HepG2 (cell line): ENCODE measurements around the gene PKM. TPM values are rescaled to one million over a fixed set of nuclear protein-coding genes. Genes with fewer than 3 reads are reported as not detected.

Source experiments
- ATAC-seq: fragments of 200-7000 bp; cut with Tn5 transposase; 3 replicates; pipeline ENCODE4 v1.9.1; 2020; ENCODE audit warnings: mild to moderate bottlenecking, moderate library complexity
- BruUV-seq: library from RNA; stranded (reverse); fragments of 400-500 nt; replicated peaks from 2 replicates; lab custom pipeline; 2021; lab: Mats Ljungman, UMichigan
- CTCF ChIA-PET: fragments of 300-600 bp; formaldehyde crosslinking; extraction: SDS; loops from one replicate; lab custom pipeline; 2021; ENCODE audit warnings: low total read pairs, inconsistent platforms, low intra/inter-chr PET ratio; lab: Yijun Ruan, JAX
- POLR2A ChIA-PET: fragments of 350-600 bp; sonication (Branson Sonifier 250); formaldehyde crosslinking; loops from one replicate; lab custom pipeline; 2020; ENCODE audit warnings: antibody characterized with exemption, inconsistent platforms; lab: Yijun Ruan, JAX
- DNase-seq: peaks from one replicate; pipeline ENCODE4 v3.0.0-alpha.2; 2015; ENCODE audit warnings: low spot score
- FAIRE-seq: peaks from 3 replicates; lab custom pipeline; 2011; peaks lifted over from hg19 to GRCh38; lab: Jason Lieb, UNC
- H2AFZ ChIP-seq: one replicate; pipeline ENCODE4 v1.6.1; 2011; ENCODE audit warnings: low read length, inconsistent platforms
- H3K27ac ChIP-seq: fragments of 300-600 bp; 3 replicates; pipeline ENCODE4 v1.8.0; 2011; ENCODE audit warnings: mixed run types, mild to moderate bottlenecking, mixed read lengths, low read length, inconsistent platforms; ENCODE audit not compliant: insufficient read depth; ENCODE audit errors: extremely low read length
- H3K27me3 ChIP-seq, 2 experiments: fragments of 200-600 bp in 1 of 2; 2 replicates in 1 of 2; 3 replicates in 1 of 2; pipeline versions ENCODE4 v1.6.0 to v1.8.0; 2011; ENCODE audit warnings: low read length in 2 of 2, mild to moderate bottlenecking in 2 of 2, moderate library complexity in 2 of 2, inconsistent platforms in 1 of 2; ENCODE audit not compliant: insufficient read depth in 2 of 2, control insufficient read depth in 1 of 2
- H3K36me3 ChIP-seq, 2 experiments: fragments of 200-600 bp in 1 of 2; replicated peaks in 1 of 2; 2 replicates in 1 of 2; 3 replicates in 1 of 2; pipeline versions ENCODE4 v1.5.1 to v1.8.0; 2011; ENCODE audit warnings: low read length in 2 of 2, inconsistent platforms in 1 of 2; ENCODE audit not compliant: insufficient read depth in 2 of 2, control insufficient read depth in 1 of 2
- H3K4me1 ChIP-seq: 2 replicates; pipeline ENCODE4 v1.5.1; 2012; ENCODE audit warnings: low read length, inconsistent platforms; ENCODE audit not compliant: insufficient read depth
- H3K4me2 ChIP-seq: 2 replicates; pipeline ENCODE4 v1.6.0; 2011; ENCODE audit warnings: low read depth, low read length, inconsistent platforms
- H3K4me3 ChIP-seq, 3 experiments: fragments of 200-600 bp in 1 of 3; sonication (generic), shearing (Covaris generic) in 1 of 3; replicated peaks in 1 of 3; 2 replicates each; pipeline ENCODE4 v1.5.1; 2011 to 2016; ENCODE audit warnings: low read length in 3 of 3, inconsistent platforms in 2 of 3, low read depth in 2 of 3, mild to moderate bottlenecking in 2 of 3, control low read depth in 1 of 3, mixed read lengths in 1 of 3; ENCODE audit not compliant: insufficient read depth in 1 of 3
- H3K79me2 ChIP-seq: one replicate; pipeline ENCODE4 v1.6.1; 2011; ENCODE audit warnings: low read length, inconsistent platforms; ENCODE audit not compliant: insufficient read depth
- H3K9ac ChIP-seq: 2 replicates; pipeline ENCODE4 v1.6.0; 2011; ENCODE audit warnings: mild to moderate bottlenecking, low read depth, low read length, inconsistent platforms; ENCODE audit not compliant: insufficient read depth
- H3K9me3 ChIP-seq: 2 replicates; pipeline ENCODE4 v1.5.1; 2012; ENCODE audit warnings: mild to moderate bottlenecking, low read length
- H4K20me1 ChIP-seq: 2 replicates; pipeline ENCODE4 v1.6.0; 2011; ENCODE audit warnings: inconsistent platforms, mild to moderate bottlenecking, low read length, moderate library complexity; ENCODE audit not compliant: insufficient read depth
- AKAP8 ChIP-seq: sonication (generic); formaldehyde crosslinking; IDR thresholded peaks from 2 replicates; pipeline ENCODE4 v1.5.1; 2020; ENCODE audit warnings: mild to moderate bottlenecking, missing genetic modification reagents
- DNMT3B ChIP-seq: conservative IDR thresholded peaks from 2 replicates; pipeline ENCODE4 v1.6.1; 2016; ENCODE audit warnings: missing biosample characterization, control low read depth
- MXD4 ChIP-seq: IDR thresholded peaks from 2 replicates; pipeline ENCODE4 v1.6.1; 2016; ENCODE audit warnings: mild to moderate bottlenecking, missing biosample characterization, missing genetic modification reagents
- POGZ ChIP-seq: sonication (generic); formaldehyde crosslinking; IDR thresholded peaks from 2 replicates; pipeline ENCODE4 v1.4.0; 2020; ENCODE audit warnings: mild to moderate bottlenecking, missing genetic modification reagents
- POLR2A ChIP-seq, 2 experiments: IDR thresholded peaks; 2 replicates each; pipeline ENCODE4 v1.6.1; 2011; ENCODE audit warnings: low read depth in 2 of 2, low read length in 2 of 2, mild to moderate bottlenecking in 1 of 2, moderate library complexity in 1 of 2; ENCODE audit not compliant: insufficient read depth in 1 of 2
- RBFOX2 ChIP-seq: fragments of 200-400 bp; formaldehyde crosslinking; IDR thresholded peaks from 2 replicates; pipeline ENCODE4 v1.6.1; 2017; ENCODE audit warnings: low read depth, mild to moderate bottlenecking, low read length
- REPIN1 ChIP-seq: sonication (generic); formaldehyde crosslinking; IDR thresholded peaks from 2 replicates; pipeline ENCODE4 v1.8.0; 2022; ENCODE audit warnings: missing genetic modification reagents, low read depth, mild to moderate bottlenecking, borderline replicate concordance
- TGIF2 ChIP-seq: IDR thresholded peaks from 2 replicates; pipeline ENCODE4 v1.6.1; 2016; ENCODE audit warnings: control low read depth, missing compliant biosample characterization
- U2AF1 ChIP-seq: fragments of 200-400 bp; formaldehyde crosslinking; optimal IDR thresholded peaks from 2 replicates; pipeline ENCODE3; 2017; ENCODE audit warnings: mild to moderate bottlenecking, low read depth, low read length
- ZBTB20 ChIP-seq: sonication (generic); formaldehyde crosslinking; IDR thresholded peaks from 2 replicates; pipeline ENCODE4 v1.8.1; 2023; ENCODE audit warnings: missing genetic modification reagents, low read depth, mild to moderate bottlenecking, borderline replicate concordance
- ZBTB42 ChIP-seq: sonication (generic); formaldehyde crosslinking; IDR thresholded peaks from 2 replicates; pipeline ENCODE4 v1.5.0; 2020; ENCODE audit warnings: mild to moderate bottlenecking, missing genetic modification reagents
- ZNF496 ChIP-seq: sonication (generic); formaldehyde crosslinking; IDR thresholded peaks from 2 replicates; pipeline ENCODE4 v1.8.1; 2023; ENCODE audit warnings: mild to moderate bottlenecking, moderate library complexity, missing genetic modification reagents; ENCODE audit not compliant: insufficient replicate concordance
- ZNF510 ChIP-seq: sonication (generic); formaldehyde crosslinking; IDR thresholded peaks from 2 replicates; pipeline ENCODE4 v1.4.0; 2020; ENCODE audit warnings: low read depth, mild to moderate bottlenecking, missing genetic modification reagents
- ZNF546 ChIP-seq: sonication (generic); formaldehyde crosslinking; conservative IDR thresholded peaks from 2 replicates; pipeline ENCODE4 v1.8.1; 2023; ENCODE audit warnings: mild to moderate bottlenecking, missing genetic modification reagents
- ZNF749 ChIP-seq: sonication (generic); formaldehyde crosslinking; IDR thresholded peaks from 2 replicates; pipeline ENCODE4 v1.8.0; 2022; ENCODE audit warnings: mild to moderate bottlenecking, missing genetic modification reagents, moderate library complexity, borderline replicate concordance
- WGBS: methylation state at CpG from one replicate; pipeline ENCODE4 v1.1.6; 2017; ENCODE audit warnings: low lambda C conversion rate; 5-methylcytosine and 5-hydroxymethylcytosine counted together
- in situ Hi-C: cut with HindIII; loops from 2 replicates; pipeline ENCODE4 v1.10.0; 2017; ENCODE audit warnings: low pct_unique_long_range_greater_than_20kb; ENCODE audit not compliant: extremely low pct_ligation_motif_present
- intact Hi-C: fragments of 100-400 bp; cut with micrococcal nuclease; formaldehyde crosslinking; loops from one replicate; pipeline ENCODE4 v1.10.0; 2022; ENCODE audit not compliant: unreplicated experiment
- polyA plus RNA-seq, 8 experiments: library from polyadenylated mRNA; depleted of rRNA in 3 of 8; stranded (reverse) in 7 of 8; unstranded in 1 of 8; fragments of >200 nt; fragmentation: Illumina TruSeq in 4 of 8; extraction: Trizol in 4 of 8; gene quantifications; 2 replicates each; pipeline versions ENCODE4 v1.2.1 to v1.2.3, GENCODE V29; 2011 to 2016; ENCODE audit warnings: low read depth in 4 of 8, missing spikeins in 1 of 8, mixed read lengths in 1 of 8; ENCODE audit not compliant: insufficient read depth in 1 of 8
- total RNA-seq, 5 experiments: library from RNA; depleted of rRNA; stranded (reverse); fragments of >200 nt; fragmentation: Illumina TruSeq; extraction: Trizol; gene quantifications; 2 replicates each; pipeline ENCODE4 v1.2.3, GENCODE V29; 2016; ENCODE audit warnings: low read depth in 1 of 5
- TF ChIP-seq, protein P1 (sequence below): sonication (generic); formaldehyde crosslinking; IDR thresholded peaks from 2 replicates; pipeline ENCODE4 v1.4.0; 2020; ENCODE audit warnings: missing genetic modification reagents
- TF ChIP-seq, protein P2 (sequence below): sonication (generic); formaldehyde crosslinking; IDR thresholded peaks from 2 replicates; pipeline ENCODE4 v1.4.0; 2020; ENCODE audit warnings: missing genetic modification reagents
- TF ChIP-seq, protein P3 (sequence below): IDR thresholded peaks from 2 replicates; pipeline ENCODE4 v1.6.1; 2012; ENCODE audit warnings: inconsistent platforms

The PKM gene
- total and polyA plus RNA-seq, 2 of the 13 experiments (the other 11 are each of a cell fraction or from before 2014, with no cell fraction given), result 488 to 780 TPM

DNA sequence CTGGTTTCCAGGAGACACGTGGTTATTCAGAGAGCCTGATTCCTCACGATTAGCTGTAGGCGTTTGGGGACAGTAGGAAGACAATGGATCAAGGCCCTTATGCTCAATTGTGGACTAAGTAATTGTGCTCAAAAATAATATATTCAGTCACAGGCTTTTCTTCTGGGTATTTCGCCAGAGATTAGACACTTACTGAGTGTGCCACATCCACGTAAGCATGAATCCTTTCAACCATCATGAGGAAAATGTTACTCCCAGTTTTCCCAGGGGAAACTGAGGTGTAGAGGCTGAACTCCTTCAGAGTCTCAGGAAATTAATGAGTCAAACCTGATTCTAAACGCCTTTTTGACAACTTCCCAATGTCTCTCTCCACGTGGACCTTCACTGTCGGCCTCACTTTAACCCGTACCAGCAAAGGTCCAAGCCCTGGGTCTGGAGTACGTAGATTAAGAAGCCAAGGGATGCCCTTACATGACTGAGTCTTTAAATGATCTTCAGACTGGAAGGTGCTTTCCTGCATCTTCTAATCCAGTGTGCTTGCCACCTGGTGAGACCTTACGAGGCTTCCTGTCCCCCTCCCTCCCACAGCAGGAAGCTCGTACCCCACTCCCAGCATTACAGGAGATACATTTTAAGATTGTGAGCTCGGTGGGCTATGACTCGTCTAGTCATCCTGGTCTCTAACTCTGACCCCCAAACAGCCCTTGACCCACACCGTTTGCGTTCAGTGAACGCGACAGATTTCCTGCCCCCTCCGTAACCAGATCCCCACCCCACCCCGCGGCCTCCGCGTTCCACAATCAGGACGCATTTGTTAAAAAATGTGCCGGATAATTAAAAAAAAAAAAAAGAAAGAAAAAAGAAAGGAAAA lies 1.7 kb downstream of the PKM start:
- BruUV-seq, result TSS peak; percentile 60
- intact Hi-C loops, result no loop called here

More for the DNA sequence above, 1.7 kb downstream of the PKM start:
- Histone ChIP-seq H3K4me1 (peaks cover 61% of the 10 kb centered on the region), H3K79me2 (peaks cover 67% of the 10 kb centered on the region), H3K27me3 (no peaks in the 10 kb centered on the region; a peak in 1 of 5 replicates), H2AFZ (no peak overlapping the region), H3K27ac (peak overlapping the region; percentile 62), H4K20me1 (peaks cover 43% of the 10 kb centered on the region), H3K36me3 (peaks cover 0 to 10% of the 10 kb centered on the region in 2 experiments; a peak in 1 of 5 replicates), H3K4me2 (peak overlapping the region; percentile 93), H3K9ac (peak overlapping the region; percentile 94), H3K9me3 (no peaks in the 10 kb centered on the region), H3K4me3 (peak overlapping the region; percentile 81 to 99 (median 96))
- ChIA-PET POLR2A (interaction anchor here (0.6 to 3.1 kb wide), 7 partner anchors 10 to 741 kb away, joined by 4 to 33 read pairs (median 6); partner anchors contain the start of genes GRAMD2A, MYO9A and SENP8), CTCF (no interaction called here)
- FAIRE-seq (no peak), DNase-seq (no peak), ATAC-seq (no peak)
- in situ Hi-C loops, result no loop called here
- TF ChIP-seq, protein P1, sequence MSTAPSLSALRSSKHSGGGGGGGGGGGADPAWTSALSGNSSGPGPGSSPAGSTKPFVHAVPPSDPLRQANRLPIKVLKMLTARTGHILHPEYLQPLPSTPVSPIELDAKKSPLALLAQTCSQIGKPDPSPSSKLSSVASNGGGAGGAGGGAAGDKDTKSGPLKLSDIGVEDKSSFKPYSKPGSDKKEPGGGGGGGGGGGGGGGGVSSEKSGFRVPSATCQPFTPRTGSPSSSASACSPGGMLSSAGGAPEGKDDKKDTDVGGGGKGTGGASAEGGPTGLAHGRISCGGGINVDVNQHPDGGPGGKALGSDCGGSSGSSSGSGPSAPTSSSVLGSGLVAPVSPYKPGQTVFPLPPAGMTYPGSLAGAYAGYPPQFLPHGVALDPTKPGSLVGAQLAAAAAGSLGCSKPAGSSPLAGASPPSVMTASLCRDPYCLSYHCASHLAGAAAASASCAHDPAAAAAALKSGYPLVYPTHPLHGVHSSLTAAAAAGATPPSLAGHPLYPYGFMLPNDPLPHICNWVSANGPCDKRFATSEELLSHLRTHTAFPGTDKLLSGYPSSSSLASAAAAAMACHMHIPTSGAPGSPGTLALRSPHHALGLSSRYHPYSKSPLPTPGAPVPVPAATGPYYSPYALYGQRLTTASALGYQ, result no peak
- TF ChIP-seq POLR2A (IDR thresholded peaks at IDR 0.05; ENCODE audit: insufficient read depth in 1 of 2, low read depth in 2 of 2, low read length in 2 of 2), result peak in 1 of 2 experiments; percentile 22; a peak in 2 of 4 replicates
- TF ChIP-seq POGZ (CRISPR knock-in tag), result no peak
- TF ChIP-seq DNMT3B (CRISPR knock-in tag), result no peak
- TF ChIP-seq MXD4 (CRISPR knock-in tag), result 0 out of 2 replicates have a peak, but pooled peaks have one; percentile 4
- TF ChIP-seq, protein P2, sequence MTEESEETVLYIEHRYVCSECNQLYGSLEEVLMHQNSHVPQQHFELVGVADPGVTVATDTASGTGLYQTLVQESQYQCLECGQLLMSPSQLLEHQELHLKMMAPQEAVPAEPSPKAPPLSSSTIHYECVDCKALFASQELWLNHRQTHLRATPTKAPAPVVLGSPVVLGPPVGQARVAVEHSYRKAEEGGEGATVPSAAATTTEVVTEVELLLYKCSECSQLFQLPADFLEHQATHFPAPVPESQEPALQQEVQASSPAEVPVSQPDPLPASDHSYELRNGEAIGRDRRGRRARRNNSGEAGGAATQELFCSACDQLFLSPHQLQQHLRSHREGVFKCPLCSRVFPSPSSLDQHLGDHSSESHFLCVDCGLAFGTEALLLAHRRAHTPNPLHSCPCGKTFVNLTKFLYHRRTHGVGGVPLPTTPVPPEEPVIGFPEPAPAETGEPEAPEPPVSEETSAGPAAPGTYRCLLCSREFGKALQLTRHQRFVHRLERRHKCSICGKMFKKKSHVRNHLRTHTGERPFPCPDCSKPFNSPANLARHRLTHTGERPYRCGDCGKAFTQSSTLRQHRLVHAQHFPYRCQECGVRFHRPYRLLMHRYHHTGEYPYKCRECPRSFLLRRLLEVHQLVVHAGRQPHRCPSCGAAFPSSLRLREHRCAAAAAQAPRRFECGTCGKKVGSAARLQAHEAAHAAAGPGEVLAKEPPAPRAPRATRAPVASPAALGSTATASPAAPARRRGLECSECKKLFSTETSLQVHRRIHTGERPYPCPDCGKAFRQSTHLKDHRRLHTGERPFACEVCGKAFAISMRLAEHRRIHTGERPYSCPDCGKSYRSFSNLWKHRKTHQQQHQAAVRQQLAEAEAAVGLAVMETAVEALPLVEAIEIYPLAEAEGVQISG (CRISPR knock-in tag), result 0 out of 2 replicates have a peak, but pooled peaks have one; percentile 4
- 0 out of 2 replicates have a peak, but pooled peaks have one; percentile 17 for TF ChIP-seq ZNF510 (CRISPR knock-in tag)
- no peak for TF ChIP-seq REPIN1 (CRISPR knock-in tag)
- TF ChIP-seq U2AF1, result no peak
- 0 out of 2 replicates have a peak, but pooled peaks have one; percentile 23 for TF ChIP-seq ZBTB42 (CRISPR knock-in tag)
- TF ChIP-seq, protein P3, sequence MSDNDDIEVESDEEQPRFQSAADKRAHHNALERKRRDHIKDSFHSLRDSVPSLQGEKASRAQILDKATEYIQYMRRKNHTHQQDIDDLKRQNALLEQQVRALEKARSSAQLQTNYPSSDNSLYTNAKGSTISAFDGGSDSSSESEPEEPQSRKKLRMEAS, result 0 out of 2 replicates have a peak, but pooled peaks have one; percentile 11
- 0 out of 2 replicates have a peak, but pooled peaks have one; percentile 17 for TF ChIP-seq ZBTB20 (CRISPR knock-in tag)
- TF ChIP-seq TGIF2, result peak; percentile 37; the same call in 1 of the 2 replicates
- TF ChIP-seq ZNF496 (CRISPR knock-in tag), result no peak
- TF ChIP-seq RBFOX2, result no peak
- TF ChIP-seq ZNF546 (CRISPR knock-in tag), result 0 out of 2 replicates have a peak, but pooled peaks have one; percentile 37
- peak; percentile 51; the same call in 1 of the 2 replicates for TF ChIP-seq AKAP8
- TF ChIP-seq ZNF749 (CRISPR knock-in tag), result no peak
- 8% methylated on average over 25 of the region's 25 CpGs for WGBS
